Panc1 (cell line): ENCODE data around the gene CFAP97.

Experiments
- POLR2AphosphoS5 ChIP-seq: IDR thresholded peaks from 2 replicates; pipeline ENCODE4 v1.6.1; 2012; ENCODE audit warnings: mild to moderate bottlenecking, low read depth, low read length, moderate library complexity
- REST ChIP-seq, 2 experiments: IDR thresholded peaks; 2 replicates each; pipeline ENCODE4 v1.6.1; 2011 to 2012; ENCODE audit warnings: low read depth in 2 of 2, control low read depth in 1 of 2, low read length in 1 of 2, mild to moderate bottlenecking in 1 of 2, moderate library complexity in 1 of 2; ENCODE audit not compliant: insufficient read depth in 1 of 2
- SIN3A ChIP-seq: IDR thresholded peaks from 2 replicates; pipeline ENCODE4 v1.6.1; 2012; ENCODE audit warnings: low read depth, mild to moderate bottlenecking, low read length, moderate library complexity, borderline replicate concordance; ENCODE audit not compliant: insufficient read depth
- TCF7L2 ChIP-seq: IDR thresholded peaks from 2 replicates; pipeline ENCODE4 v1.6.1; 2011; ENCODE audit warnings: mild to moderate bottlenecking, low read depth, low read length, inconsistent platforms
- TF ChIP-seq, protein P1 (sequence below): fragments of 450-650 bp; IDR thresholded peaks from 2 replicates; pipeline ENCODE4 v1.5.1; 2017; ENCODE audit warnings: mild to moderate bottlenecking

GRCh38 chr4:185221491-185221890 is 17.7 kb upstream of the CFAP97 start:
- TF ChIP-seq REST (IDR thresholded peaks at IDR 0.05; ENCODE audit: insufficient read depth in 1 of 2, low read depth in 2 of 2, low read length in 1 of 2) (no peak), POLR2AphosphoS5 (no peak), TCF7L2 (no peak), SIN3A (no peak)
- TF ChIP-seq, protein P1, sequence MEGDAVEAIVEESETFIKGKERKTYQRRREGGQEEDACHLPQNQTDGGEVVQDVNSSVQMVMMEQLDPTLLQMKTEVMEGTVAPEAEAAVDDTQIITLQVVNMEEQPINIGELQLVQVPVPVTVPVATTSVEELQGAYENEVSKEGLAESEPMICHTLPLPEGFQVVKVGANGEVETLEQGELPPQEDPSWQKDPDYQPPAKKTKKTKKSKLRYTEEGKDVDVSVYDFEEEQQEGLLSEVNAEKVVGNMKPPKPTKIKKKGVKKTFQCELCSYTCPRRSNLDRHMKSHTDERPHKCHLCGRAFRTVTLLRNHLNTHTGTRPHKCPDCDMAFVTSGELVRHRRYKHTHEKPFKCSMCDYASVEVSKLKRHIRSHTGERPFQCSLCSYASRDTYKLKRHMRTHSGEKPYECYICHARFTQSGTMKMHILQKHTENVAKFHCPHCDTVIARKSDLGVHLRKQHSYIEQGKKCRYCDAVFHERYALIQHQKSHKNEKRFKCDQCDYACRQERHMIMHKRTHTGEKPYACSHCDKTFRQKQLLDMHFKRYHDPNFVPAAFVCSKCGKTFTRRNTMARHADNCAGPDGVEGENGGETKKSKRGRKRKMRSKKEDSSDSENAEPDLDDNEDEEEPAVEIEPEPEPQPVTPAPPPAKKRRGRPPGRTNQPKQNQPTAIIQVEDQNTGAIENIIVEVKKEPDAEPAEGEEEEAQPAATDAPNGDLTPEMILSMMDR = no peak
